GM12891 (cell line): ENCODE data around the gene SPZ1.
A peak's percentile ranks its signal among the peaks of the same experiment; 100 is the strongest.
"Not testable (repeated sequence)": the region's sequence is repeated elsewhere in the genome, so short reads cannot be mapped to it uniquely, and the experiment has no call there.

Source experiments
- DNase-seq: peaks from one replicate; pipeline ENCODE4 v3.0.0; 2011; ENCODE audit warnings: low spot score; ENCODE audit not compliant: insufficient read length
- FAIRE-seq: peaks from 2 replicates; lab custom pipeline; 2011; peaks lifted over from hg19 to GRCh38; lab: Jason Lieb, UNC
- PAX5 ChIP-seq: IDR thresholded peaks from 2 replicates; pipeline ENCODE4 v1.6.1; 2011; ENCODE audit warnings: low read length, moderate library complexity, mild to moderate bottlenecking; ENCODE audit not compliant: insufficient read depth, severe bottlenecking
- POLR2A ChIP-seq: IDR thresholded peaks from 2 replicates; pipeline ENCODE4 v1.6.1; 2011; ENCODE audit warnings: low read depth, low read length, control low read depth
- POLR2AphosphoS5 ChIP-seq: IDR thresholded peaks from 2 replicates; pipeline ENCODE4 v1.6.1; 2011; ENCODE audit warnings: low read depth, low read length, control low read depth
- POU2F2 ChIP-seq: IDR thresholded peaks from 2 replicates; pipeline ENCODE4 v1.6.1; 2011; ENCODE audit warnings: low read depth, mild to moderate bottlenecking, control low read depth, low read length, moderate library complexity
- SPI1 ChIP-seq: IDR thresholded peaks from 2 replicates; pipeline ENCODE4 v1.6.1; 2011; ENCODE audit warnings: low read depth, low read length, control low read depth
- TAF1 ChIP-seq: IDR thresholded peaks from 2 replicates; pipeline ENCODE4 v1.6.1; 2011; ENCODE audit warnings: low read depth, low read length, control low read depth

SPZ1 gene

GRCh38 chr5:80326468-80326867 is 6.7 kb downstream of the SPZ1 start:
- FAIRE-seq: no peak
- TF ChIP-seq POLR2A (no peak), SPI1 (no peak), PAX5 (no peak)
- DNase-seq: no peak

- FAIRE-seq (no peak), DNase-seq (no peak)
- TF ChIP-seq SPI1 (no peak), TAF1 (no peak), POLR2A (no peak), PAX5 (no peak), POLR2AphosphoS5 (no peak), POU2F2 (no peak)
Observed at GRCh38 chr5:80337379-80337778, 17.6 kb downstream of the SPZ1 start.

- TF ChIP-seq TAF1: no peak
- TF ChIP-seq POLR2A: no peak
- no peak for TF ChIP-seq SPI1
- no peak for TF ChIP-seq PAX5
- TF ChIP-seq POU2F2: no peak
- no peak for TF ChIP-seq POLR2AphosphoS5
- no peak for DNase-seq
- FAIRE-seq: no peak
Observed at GRCh38 chr5:80339116-80339515, 19.3 kb downstream of the SPZ1 start.

GRCh38 chr5:80341016-80341775 is 21.4 kb downstream of the SPZ1 start:
- TF ChIP-seq POU2F2 (no peak), PAX5 (no peak), POLR2AphosphoS5 (no peak), SPI1 (no peak; the same call in 1 of the 2 replicates), TAF1 (no peak), POLR2A (no peak)
- DNase-seq (no peak), FAIRE-seq (no peak)

GRCh38 chr5:80343067-80343466 is 23.3 kb downstream of the SPZ1 start:
- no peak for TF ChIP-seq SPI1
- no peak for TF ChIP-seq PAX5
- TF ChIP-seq TAF1: no peak
- no peak for TF ChIP-seq POLR2A
- no peak for TF ChIP-seq POLR2AphosphoS5
- no peak for TF ChIP-seq POU2F2
- no peak for FAIRE-seq
- no peak for DNase-seq

- DNase-seq (peak; percentile 28), FAIRE-seq (peak; percentile 70)
- TF ChIP-seq PAX5 (no peak), POLR2A (no peak), TAF1 (no peak), POU2F2 (no peak), POLR2AphosphoS5 (no peak), SPI1 (no peak)
Observed at GRCh38 chr5:80346055-80346454, 26.3 kb downstream of the SPZ1 start.

- no peak for FAIRE-seq
- TF ChIP-seq POLR2AphosphoS5 (no peak), TAF1 (no peak), POLR2A (no peak), POU2F2 (no peak), SPI1 (no peak), PAX5 (no peak)
- no peak for DNase-seq
Observed at GRCh38 chr5:80348171-80348570, 28.4 kb downstream of the SPZ1 start.

- FAIRE-seq, DNase-seq: not testable (repeated sequence)
Observed at GRCh38 chr5:80351019-80351418, 31.2 kb downstream of the SPZ1 start.

- FAIRE-seq (no peak), DNase-seq (no peak)
- TF ChIP-seq POLR2AphosphoS5 (no peak), POLR2A (no peak), PAX5 (no peak), TAF1 (no peak), POU2F2 (no peak), SPI1 (no peak)
Observed at GRCh38 chr5:80355686-80356085, 35.9 kb downstream of the SPZ1 start.

- no peak for DNase-seq
- FAIRE-seq: no peak
- no peak for TF ChIP-seq POU2F2
- no peak for TF ChIP-seq SPI1
- no peak for TF ChIP-seq POLR2A
- TF ChIP-seq TAF1: no peak
- TF ChIP-seq PAX5: no peak
- no peak for TF ChIP-seq POLR2AphosphoS5
Observed at GRCh38 chr5:80357671-80358070, 37.9 kb downstream of the SPZ1 start.

- TF ChIP-seq TAF1: no peak
- no peak for TF ChIP-seq POLR2A
- no peak for TF ChIP-seq POU2F2
- no peak for FAIRE-seq
- DNase-seq: no peak
Observed at GRCh38 chr5:80360914-80361444, 41.2 kb downstream of the SPZ1 start.
